ENCODE measurements around the gene PARP12. TPM values are rescaled to one million over a fixed set of nuclear protein-coding genes. Genes with fewer than 3 reads are reported as not detected.

The PARP12 gene
- total and polyA plus RNA-seq, 12 donors = 6.7 to 48.3 (median 13.1) TPM

DNA sequence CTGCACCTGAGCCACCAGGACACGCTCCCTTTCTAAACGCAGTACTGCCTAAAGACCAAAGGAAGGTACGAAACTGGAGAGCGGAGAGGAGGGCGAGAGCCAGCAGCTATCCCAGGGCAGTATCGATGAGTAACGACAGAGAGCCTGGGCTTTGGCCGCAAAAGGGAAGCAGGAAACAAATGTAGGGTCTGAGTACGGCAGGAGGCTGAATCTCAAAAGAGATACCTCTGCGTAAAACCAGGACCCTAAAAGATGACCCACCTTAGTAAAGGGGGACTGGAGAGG lies 20.4 kb downstream of the PARP12 start:
- Histone ChIP-seq H3K27me3 (no peaks in the 10 kb centered on the region), H3K4me1 (peaks cover 0 to 19% (median 7%) of the 10 kb centered on the region in 9 donors), H3K9me3 (no peaks in the 10 kb centered on the region), H3K4me3 (no peak overlapping the region), H3K27ac (no peak overlapping the region), H3K36me3 (peaks cover 0 to 100% (median 22%) of the 10 kb centered on the region in 9 donors)
- ATAC-seq (no peak), DNase-seq (no peak)
- intact Hi-C loops (cut with DNase I) = no loop called here
- 91 to 93% methylated on average over 10 of the region's 10 CpGs for WGBS, 2 donors
- TF ChIP-seq, protein P1, sequence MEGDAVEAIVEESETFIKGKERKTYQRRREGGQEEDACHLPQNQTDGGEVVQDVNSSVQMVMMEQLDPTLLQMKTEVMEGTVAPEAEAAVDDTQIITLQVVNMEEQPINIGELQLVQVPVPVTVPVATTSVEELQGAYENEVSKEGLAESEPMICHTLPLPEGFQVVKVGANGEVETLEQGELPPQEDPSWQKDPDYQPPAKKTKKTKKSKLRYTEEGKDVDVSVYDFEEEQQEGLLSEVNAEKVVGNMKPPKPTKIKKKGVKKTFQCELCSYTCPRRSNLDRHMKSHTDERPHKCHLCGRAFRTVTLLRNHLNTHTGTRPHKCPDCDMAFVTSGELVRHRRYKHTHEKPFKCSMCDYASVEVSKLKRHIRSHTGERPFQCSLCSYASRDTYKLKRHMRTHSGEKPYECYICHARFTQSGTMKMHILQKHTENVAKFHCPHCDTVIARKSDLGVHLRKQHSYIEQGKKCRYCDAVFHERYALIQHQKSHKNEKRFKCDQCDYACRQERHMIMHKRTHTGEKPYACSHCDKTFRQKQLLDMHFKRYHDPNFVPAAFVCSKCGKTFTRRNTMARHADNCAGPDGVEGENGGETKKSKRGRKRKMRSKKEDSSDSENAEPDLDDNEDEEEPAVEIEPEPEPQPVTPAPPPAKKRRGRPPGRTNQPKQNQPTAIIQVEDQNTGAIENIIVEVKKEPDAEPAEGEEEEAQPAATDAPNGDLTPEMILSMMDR (IDR thresholded peaks at IDR 0.05) = no peak

DNA sequence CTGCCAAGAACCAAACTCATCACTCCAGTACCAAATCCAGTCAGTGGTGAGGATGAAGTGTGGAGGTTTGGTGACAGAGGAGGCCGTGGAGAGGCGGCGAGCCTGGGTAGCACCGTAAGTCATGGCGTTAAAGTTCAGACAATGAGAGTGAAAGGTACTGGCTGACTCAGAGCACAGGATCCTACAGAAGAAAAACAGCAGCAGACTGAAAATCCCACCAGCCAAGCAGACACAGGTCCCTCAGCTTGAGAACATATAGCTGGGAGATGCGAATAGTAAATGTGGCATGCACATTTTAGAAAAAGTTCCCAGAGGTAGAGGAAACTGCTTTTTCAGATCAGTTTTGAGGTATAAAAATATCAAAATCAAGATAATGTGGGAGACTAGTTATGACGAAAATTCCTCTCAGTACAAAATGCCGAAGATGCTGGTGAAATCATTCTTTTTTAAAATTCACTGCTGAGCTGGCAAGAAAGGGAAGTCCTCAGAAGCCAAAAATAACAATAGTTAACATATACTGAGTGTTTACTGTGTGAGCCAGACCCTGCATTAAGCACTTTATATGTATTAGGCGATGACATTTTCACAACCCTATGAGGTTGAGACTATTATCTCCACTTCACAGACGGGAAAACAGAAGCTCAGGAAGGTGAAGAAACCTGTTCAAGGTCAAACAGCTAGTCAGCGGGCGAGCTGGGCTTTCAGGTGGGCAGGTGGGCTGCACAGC lies 20.9 kb downstream of the PARP12 start:
- Histone ChIP-seq H3K27me3 (no peaks in the 10 kb centered on the region), H3K9me3 (no peaks in the 10 kb centered on the region), H3K27ac (no peak overlapping the region), H3K36me3 (peaks cover 0 to 100% (median 27%) of the 10 kb centered on the region in 9 donors), H3K4me1 (peaks cover 0 to 23% (median 7%) of the 10 kb centered on the region in 9 donors), H3K4me3 (no peak overlapping the region)
- 87 to 88% methylated on average over 12 of the region's 12 CpGs for WGBS, 2 donors
- intact Hi-C loops (cut with DNase I) = no loop called here
- no peak for DNase-seq
- no peak for ATAC-seq
- TF ChIP-seq, protein P1 (IDR thresholded peaks at IDR 0.05) = no peak

DNA sequence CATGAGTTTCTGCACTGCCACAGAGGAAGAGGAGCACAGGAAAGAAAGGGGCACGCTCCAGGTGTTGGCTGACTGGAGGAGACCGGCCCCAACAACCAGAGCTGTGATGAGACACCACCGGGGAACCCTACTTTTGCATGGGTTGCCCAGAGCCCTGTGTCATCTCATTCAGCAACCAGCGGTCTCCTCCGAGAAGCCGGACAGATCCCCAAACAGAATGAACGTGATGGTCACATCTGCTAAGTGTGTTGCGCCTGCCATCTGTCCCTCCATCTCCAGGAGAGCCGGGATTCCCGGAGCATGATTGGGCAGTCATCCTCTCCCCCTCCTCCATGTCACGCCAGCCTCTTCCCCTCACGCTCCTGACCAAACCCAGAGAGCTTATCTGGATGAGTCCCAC lies 22.9 kb downstream of the PARP12 start:
- ATAC-seq = peak in 1 of 8 donors; percentile 10
- Histone ChIP-seq H3K27me3 (no peaks in the 10 kb centered on the region), H3K4me1 (peaks cover 0 to 36% (median 7%) of the 10 kb centered on the region in 9 donors), H3K27ac (peak overlapping the region in 1 of 10 donors; percentile 28), H3K9me3 (no peaks in the 10 kb centered on the region), H3K36me3 (peaks cover 0 to 97% (median 27%) of the 10 kb centered on the region in 9 donors), H3K4me3 (no peak overlapping the region)
- intact Hi-C loops (cut with DNase I) = no loop called here
- no peak for DNase-seq
- TF ChIP-seq, protein P1 (IDR thresholded peaks at IDR 0.05) = no peak
- 92 to 95% methylated on average over 12 of the region's 12 CpGs for WGBS, 2 donors

DNA sequence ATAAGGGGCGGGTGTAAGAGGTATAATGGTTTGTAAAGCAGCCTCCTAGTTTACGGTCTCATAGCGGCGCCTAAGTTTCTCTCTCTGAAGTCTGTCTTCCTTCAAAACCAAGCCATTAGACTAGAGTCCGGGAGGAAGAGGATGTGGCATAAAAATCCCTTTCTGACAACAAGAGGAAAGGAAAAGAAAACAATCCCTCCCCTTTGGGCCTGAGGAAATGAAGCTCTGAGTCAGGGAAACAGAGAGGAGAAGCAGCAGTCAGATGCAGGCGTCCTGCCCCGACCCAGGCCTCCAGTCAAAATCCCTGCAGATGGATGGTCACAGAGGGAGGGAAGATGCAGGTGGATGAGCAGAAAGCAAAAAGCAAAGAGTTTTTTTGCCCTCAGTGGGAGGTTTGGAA lies 23.7 kb downstream of the PARP12 start:
- intact Hi-C loops (cut with DNase I) = no loop called here
- H3K9me3 ChIP-seq = no peaks in the 10 kb centered on the region
- H3K4me3 ChIP-seq = no peak overlapping the region
- H3K4me1 ChIP-seq = peaks cover 0 to 36% (median 7%) of the 10 kb centered on the region in 9 donors
- H3K36me3 ChIP-seq = peaks cover 0 to 97% (median 20%) of the 10 kb centered on the region in 9 donors
- no peak for DNase-seq
- ATAC-seq = peak in 5 of 8 donors; percentile 7 to 32 (median 23)
- TF ChIP-seq, protein P1 (IDR thresholded peaks at IDR 0.05) = no peak
- 61 to 67% methylated on average over 7 of the region's 7 CpGs for WGBS, 2 donors
- H3K27me3 ChIP-seq = no peaks in the 10 kb centered on the region
- H3K27ac ChIP-seq = peak overlapping the region in 2 of 10 donors; percentile 28 to 55

Measured in heart right ventricle (tissue), 16 donors.